Gastrocnemius medialis (tissue), 4 donors: Measurements from ENCODE around the gene SLAMF7.

ENCODE experiments used
- CTCF ChIP-seq, 5 experiments: fragments of 450-650 bp in 3 of 5; fragments of 200-600 bp in 2 of 5; sonication (generic) in 2 of 5; IDR thresholded peaks in 4 of 5; conservative IDR thresholded peaks in 1 of 5; 1 replicate in 4 of 5; 2 replicates in 1 of 5; pipeline ENCODE4 v1.5.1; 2016 to 2019; ENCODE audit warnings: antibody characterized with exemption in 5 of 5, mild to moderate bottlenecking in 3 of 5, moderate library complexity in 3 of 5
- POLR2A ChIP-seq, 2 donors: fragments of 450-650 bp; IDR thresholded peaks; one replicate each; pipeline ENCODE4 v1.6.1; 2017; ENCODE audit warnings: antibody characterized with exemption in 2 of 2, mild to moderate bottlenecking in 2 of 2, moderate library complexity in 2 of 2

DNA sequence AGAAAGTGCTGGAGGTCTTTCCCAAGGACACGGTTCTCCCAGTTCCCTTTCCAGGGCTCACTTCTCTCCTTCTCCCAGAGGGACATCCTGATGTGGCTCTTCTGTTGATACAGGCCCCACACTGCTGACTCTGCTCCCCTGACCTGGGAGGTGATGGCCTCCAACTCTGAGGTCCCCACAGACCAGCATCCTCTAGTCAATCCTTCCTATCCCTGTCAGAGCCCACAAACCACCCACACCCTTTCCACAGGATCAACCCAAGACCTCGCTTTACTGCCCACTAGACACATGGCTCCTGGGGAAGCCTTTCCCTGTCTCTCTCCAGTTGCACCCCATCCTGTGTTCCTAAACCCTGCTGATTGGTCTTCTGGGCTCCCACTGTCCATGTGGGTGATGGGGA is 11.6 kb downstream of the SLAMF7 start:
- TF ChIP-seq CTCF (IDR thresholded peaks at IDR 0.05 in 4 of 5, conservative IDR thresholded peaks at IDR 0.05 in 1 of 5) (no peak), POLR2A (IDR thresholded peaks at IDR 0.05) (no peak)
